Measurements from ENCODE around the gene TRAFD1. TPM values are rescaled to one million over a fixed set of nuclear protein-coding genes. Genes with fewer than 3 reads are reported as not detected.

The TRAFD1 gene
- total RNA-seq, 1 experiment from 2014 or later, result 38.8 TPM

GRCh38 chr12:112121780-112122565, 3.4 kb upstream of the TRAFD1 start:
- no peak for TF ChIP-seq CTCF (IDR thresholded peaks at IDR 0.05; ENCODE audit: unreplicated experiment)
- Mint-ChIP-seq H3K27me3 (ENCODE audit: unreplicated experiment) (no peaks in the 10 kb centered on the region), H3K4me1 (ENCODE audit: low read depth, unreplicated experiment) (peaks cover 28% of the 10 kb centered on the region), H3K9me3 (ENCODE audit: low read depth, unreplicated experiment) (no peaks in the 10 kb centered on the region), H3K4me3 (ENCODE audit: low read depth, unreplicated experiment) (no peak overlapping the region), H3K36me3 (ENCODE audit: insufficient read depth, unreplicated experiment) (peaks cover 23% of the 10 kb centered on the region), H3K27ac (ENCODE audit: unreplicated experiment) (peak overlapping the region; percentile 28)
- intact Hi-C loops (cut with micrococcal nuclease; ENCODE audit: unreplicated experiment), result no loop called here
- CTCF ChIA-PET, result interaction anchor here (0.6 to 1.2 kb wide), 3 partner anchors 10 to 417 kb away, joined by 3 to 5 read pairs (median 4); no protein-coding TSS in a partner anchor
- DNase-seq, result no peak
- no TSS peak for BruUV-seq (replicated peaks)

GRCh38 chr12:112122823-112123690, 2.3 kb upstream of the TRAFD1 start:
- H3K9me3 Mint-ChIP-seq (ENCODE audit: low read depth, unreplicated experiment), result no peaks in the 10 kb centered on the region
- H3K36me3 Mint-ChIP-seq (ENCODE audit: insufficient read depth, unreplicated experiment), result peaks cover 24% of the 10 kb centered on the region
- DNase-seq, result no peak
- H3K4me3 Mint-ChIP-seq (ENCODE audit: low read depth, unreplicated experiment), result no peak overlapping the region
- H3K27ac Mint-ChIP-seq (ENCODE audit: unreplicated experiment), result no peak overlapping the region
- no TSS peak for BruUV-seq (replicated peaks)
- TF ChIP-seq CTCF (IDR thresholded peaks at IDR 0.05; ENCODE audit: unreplicated experiment), result no peak
- H3K4me1 Mint-ChIP-seq (ENCODE audit: low read depth, unreplicated experiment), result peaks cover 29% of the 10 kb centered on the region
- intact Hi-C loops (cut with micrococcal nuclease; ENCODE audit: unreplicated experiment), result no loop called here
- H3K27me3 Mint-ChIP-seq (ENCODE audit: unreplicated experiment), result no peaks in the 10 kb centered on the region
- CTCF ChIA-PET, result interaction anchor here (0.7 to 1.2 kb wide), 2 partner anchors 11 to 1778 kb away, joined by 3 to 5 read pairs; no protein-coding TSS in a partner anchor

GRCh38 chr12:112124918-112125249, 476 bp upstream of the TRAFD1 start:
- intact Hi-C loops (cut with micrococcal nuclease; ENCODE audit: unreplicated experiment), result loop anchor here (5.0 kb wide), 1 partner anchor 627 kb away; no protein-coding TSS in a partner anchor
- peak overlapping the region; percentile 80 for H3K27ac Mint-ChIP-seq (ENCODE audit: unreplicated experiment)

More at GRCh38 chr12:112124918-112125249, 476 bp upstream of the TRAFD1 start:
- Mint-ChIP-seq H3K9me3 (ENCODE audit: low read depth, unreplicated experiment) (no peaks in the 10 kb centered on the region), H3K27me3 (ENCODE audit: unreplicated experiment) (no peaks in the 10 kb centered on the region), H3K4me3 (ENCODE audit: low read depth, unreplicated experiment) (peak overlapping the region; percentile 82), H3K36me3 (ENCODE audit: insufficient read depth, unreplicated experiment) (peaks cover 24% of the 10 kb centered on the region), H3K4me1 (ENCODE audit: low read depth, unreplicated experiment) (peaks cover 29% of the 10 kb centered on the region)
- BruUV-seq (replicated peaks), result no TSS peak
- no peak for DNase-seq
- no peak for TF ChIP-seq CTCF (IDR thresholded peaks at IDR 0.05; ENCODE audit: unreplicated experiment)
- CTCF ChIA-PET, result interaction anchor here (1.0 to 1.7 kb wide), 3 partner anchors 8 to 17 kb away, joined by 3 to 6 read pairs (median 4); partner anchors contain the start of gene NAA25

Data from Calu3 (cell line).